Lung (tissue), 12 donors: ENCODE data around the gene ABLIM2. TPM values are rescaled to one million over a fixed set of nuclear protein-coding genes. Genes with fewer than 3 reads are reported as not detected.

ENCODE experiments used
- ATAC-seq: fragments of 200-7000 bp; cut with Tn5 transposase; one replicate; pipeline ENCODE4 v1.9.1; 2020; ENCODE audit warnings: moderate number of reproducible peaks; ENCODE audit not compliant: insufficient read depth, low FRiP score
- DNase-seq, 3 donors: peaks; one replicate each; pipeline ENCODE4 v3.0.0-alpha.2; 2013 to 2017
- H3K27ac ChIP-seq, 2 donors: one replicate each; pipeline ENCODE4 v1.5.1; 2013; ENCODE audit warnings: mild to moderate bottlenecking in 2 of 2, moderate library complexity in 2 of 2, control low read depth in 1 of 2, inconsistent platforms in 1 of 2, low read depth in 1 of 2, low read length in 1 of 2
- H3K27me3 ChIP-seq, 3 donors: one replicate each; pipeline ENCODE4 v1.5.1; 2013; ENCODE audit warnings: low read length in 2 of 3; ENCODE audit not compliant: control insufficient read depth in 3 of 3, insufficient read depth in 3 of 3
- H3K36me3 ChIP-seq, 4 donors: one replicate each; pipeline ENCODE4 v1.5.1; 2013; ENCODE audit warnings: low read length in 4 of 4, mild to moderate bottlenecking in 1 of 4, moderate library complexity in 1 of 4; ENCODE audit not compliant: control insufficient read depth in 4 of 4, insufficient read depth in 4 of 4
- H3K4me1 ChIP-seq, 5 donors: one replicate each; pipeline ENCODE4 v1.5.1; 2013; ENCODE audit warnings: low read length in 5 of 5, mild to moderate bottlenecking in 2 of 5, moderate library complexity in 1 of 5; ENCODE audit not compliant: control insufficient read depth in 5 of 5, insufficient read depth in 5 of 5
- H3K4me3 ChIP-seq: one replicate; pipeline ENCODE4 v1.5.1; 2013; ENCODE audit warnings: mild to moderate bottlenecking, control low read depth, moderate library complexity
- H3K9ac ChIP-seq, 2 donors: one replicate each; pipeline ENCODE4 v1.5.1; 2013; ENCODE audit warnings: low read length in 2 of 2, control low read depth in 1 of 2; ENCODE audit not compliant: insufficient read depth in 1 of 2
- H3K9me3 ChIP-seq, 4 donors: one replicate each; pipeline ENCODE4 v1.5.1; 2013; ENCODE audit warnings: low read length in 3 of 4, mild to moderate bottlenecking in 1 of 4, moderate library complexity in 1 of 4; ENCODE audit not compliant: control insufficient read depth in 4 of 4, insufficient read depth in 3 of 4
- WGBS, 2 donors: extraction: QIAGEN DNeasy Blood & Tissue Kit; methylation state at CpG; one replicate each; pipeline ENCODE4 v1.1.7; 2013; 5-methylcytosine and 5-hydroxymethylcytosine counted together
- polyA plus RNA-seq, 2 donors: library from polyadenylated mRNA; stranded (reverse); fragments of 200-250 nt; gene quantifications; one replicate each; pipeline ENCODE4 v1.2.1, GENCODE V29; 2013
- total RNA-seq, 2 donors: library from RNA; depleted of rRNA in 1 of 2; stranded (reverse); fragments of >200 nt in 1 of 2; gene quantifications; one replicate each; pipeline ENCODE4 v1.2.1, GENCODE V29; 2014 to 2021
- TF ChIP-seq, protein P1 (sequence below): IDR thresholded peaks from 2 replicates; pipeline ENCODE4 v1.5.1; 2012; ENCODE audit warnings: mild to moderate bottlenecking; ENCODE audit errors: control extremely low read depth, extremely low read depth
- donor health status: control.
- donor health status: control.
- donor health status: Bipolar disorder and iron deficiency.
- donor health status: healthy.
- donor health status: DM: yes; HTN: yes; CAD: no.

Gene ABLIM2
- total and polyA plus RNA-seq, 4 donors, result 1.7 to 10.9 (median 5.2) TPM

DNA sequence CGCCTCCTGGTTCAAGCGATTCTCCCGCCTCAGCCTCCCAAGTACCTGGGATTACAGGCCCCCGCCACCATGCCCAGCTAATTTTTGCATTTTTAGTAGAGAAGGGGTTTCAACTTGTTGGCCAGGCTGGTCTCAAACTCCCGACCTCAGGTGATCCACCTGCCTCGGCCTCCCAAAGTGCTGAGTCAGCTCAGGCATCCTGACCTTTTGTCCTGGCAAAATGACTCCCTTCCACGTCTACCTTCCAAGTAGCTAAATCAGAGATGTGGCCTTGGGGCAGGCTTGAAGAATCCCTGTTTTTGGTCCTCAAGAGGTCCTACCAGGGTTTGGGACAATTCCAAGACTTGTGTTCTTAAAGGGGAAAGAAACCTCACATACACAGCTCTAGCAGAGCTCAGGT, 231.8 kb downstream of the ABLIM2 start:
- TF ChIP-seq, protein P1, sequence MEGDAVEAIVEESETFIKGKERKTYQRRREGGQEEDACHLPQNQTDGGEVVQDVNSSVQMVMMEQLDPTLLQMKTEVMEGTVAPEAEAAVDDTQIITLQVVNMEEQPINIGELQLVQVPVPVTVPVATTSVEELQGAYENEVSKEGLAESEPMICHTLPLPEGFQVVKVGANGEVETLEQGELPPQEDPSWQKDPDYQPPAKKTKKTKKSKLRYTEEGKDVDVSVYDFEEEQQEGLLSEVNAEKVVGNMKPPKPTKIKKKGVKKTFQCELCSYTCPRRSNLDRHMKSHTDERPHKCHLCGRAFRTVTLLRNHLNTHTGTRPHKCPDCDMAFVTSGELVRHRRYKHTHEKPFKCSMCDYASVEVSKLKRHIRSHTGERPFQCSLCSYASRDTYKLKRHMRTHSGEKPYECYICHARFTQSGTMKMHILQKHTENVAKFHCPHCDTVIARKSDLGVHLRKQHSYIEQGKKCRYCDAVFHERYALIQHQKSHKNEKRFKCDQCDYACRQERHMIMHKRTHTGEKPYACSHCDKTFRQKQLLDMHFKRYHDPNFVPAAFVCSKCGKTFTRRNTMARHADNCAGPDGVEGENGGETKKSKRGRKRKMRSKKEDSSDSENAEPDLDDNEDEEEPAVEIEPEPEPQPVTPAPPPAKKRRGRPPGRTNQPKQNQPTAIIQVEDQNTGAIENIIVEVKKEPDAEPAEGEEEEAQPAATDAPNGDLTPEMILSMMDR, result no peak
- peaks cover 0 to 5% (median 0%) of the 10 kb centered on the region in 4 donors for H3K36me3 ChIP-seq
- H3K4me1 ChIP-seq, result peaks cover 0 to 16% (median 0%) of the 10 kb centered on the region in 5 donors
- H3K27ac ChIP-seq, result no peak overlapping the region
- no peaks in the 10 kb centered on the region for H3K9me3 ChIP-seq
- DNase-seq, result no peak
- WGBS, 2 donors, result 94 to 95% methylated on average over 7 of the region's 7 CpGs
- no peak overlapping the region for H3K4me3 ChIP-seq
- ATAC-seq, result no peak
- no peaks in the 10 kb centered on the region for H3K27me3 ChIP-seq
- H3K9ac ChIP-seq, result no peak overlapping the region

DNA sequence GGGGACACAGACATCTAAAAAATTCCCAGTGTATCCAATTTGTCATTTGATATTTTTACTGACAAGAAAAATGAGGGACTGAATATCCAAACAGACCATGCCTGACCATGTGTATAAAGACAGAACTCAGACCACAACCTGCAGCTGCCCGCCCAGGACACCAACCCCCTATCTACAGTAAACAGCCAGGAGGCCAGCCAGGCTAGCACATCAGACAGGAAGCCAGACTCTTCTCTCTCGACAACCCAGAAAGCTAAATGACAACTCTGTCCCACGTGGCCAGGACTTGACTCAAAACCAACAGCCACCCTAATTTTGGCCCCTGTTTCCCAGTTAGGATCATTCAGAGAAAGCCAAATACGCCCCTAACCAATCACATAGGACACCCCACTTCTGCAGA, 234.0 kb downstream of the ABLIM2 start:
- Histone ChIP-seq H3K9me3 (no peaks in the 10 kb centered on the region), H3K4me1 (peaks cover 0 to 10% (median 0%) of the 10 kb centered on the region in 5 donors), H3K27ac (no peak overlapping the region), H3K36me3 (peaks cover 0 to 6% (median 0%) of the 10 kb centered on the region in 4 donors), H3K27me3 (no peaks in the 10 kb centered on the region), H3K4me3 (no peak overlapping the region), H3K9ac (no peak overlapping the region)
- no peak for ATAC-seq
- 84 to 85% methylated on average over 4 of the region's 4 CpGs for WGBS, 2 donors
- TF ChIP-seq, protein P1, result no peak
- no peak for DNase-seq

GRCh38 chr4:7924163-7924562, 234.4 kb downstream of the ABLIM2 start:
- 61 to 65% methylated on average over 7 of the region's 7 CpGs for WGBS, 2 donors
- no peak overlapping the region for H3K4me3 ChIP-seq

More at GRCh38 chr4:7924163-7924562, 234.4 kb downstream of the ABLIM2 start:
- H3K9ac ChIP-seq, result no peak overlapping the region
- no peaks in the 10 kb centered on the region for H3K9me3 ChIP-seq
- H3K27ac ChIP-seq, result no peak overlapping the region
- H3K27me3 ChIP-seq, result no peaks in the 10 kb centered on the region
- TF ChIP-seq, protein P1, result no peak
- H3K4me1 ChIP-seq, result peaks cover 0 to 6% (median 0%) of the 10 kb centered on the region in 5 donors
- H3K36me3 ChIP-seq, result peaks cover 0 to 6% (median 0%) of the 10 kb centered on the region in 4 donors
- DNase-seq (no peak), ATAC-seq (no peak)
